GOT3 (cell line): Measurements from ENCODE around the gene IQCF5.
"Not testable (repeated sequence)": the region's sequence is repeated elsewhere in the genome, so short reads cannot be mapped to it uniquely, and the experiment has no call there.

Source experiments
- DNase-seq: peaks from one replicate; lab custom pipeline; 2025; ENCODE audit warnings: mixed read lengths; lab: John Stamatoyannopoulos, UW

Gene IQCF5

GRCh38 chr3:51875501-51875900 lies at the start of gene IQCF5:
IQCF5 (minus strand) TSS chr3:51875601; CDS start chr3:51875531, 70 bp downstream.
- no peak for DNase-seq

- DNase-seq = no peak
Measured at GRCh38 chr3:51921081-51921578, 45.7 kb upstream of the IQCF5 start.

GRCh38 chr3:51916418-51916817 lies 41.0 kb upstream of the IQCF5 start:
- DNase-seq = no peak

GRCh38 chr3:51908026-51908425 lies 32.6 kb upstream of the IQCF5 start:
- DNase-seq = no peak

GRCh38 chr3:51904034-51904823 lies 28.8 kb upstream of the IQCF5 start:
- DNase-seq = no peak

GRCh38 chr3:51902361-51902760 lies 27.0 kb upstream of the IQCF5 start:
- not testable (repeated sequence) for DNase-seq

GRCh38 chr3:51900043-51900442 lies 24.6 kb upstream of the IQCF5 start:
- DNase-seq = not testable (repeated sequence)

GRCh38 chr3:51897391-51897790 lies 22.0 kb upstream of the IQCF5 start:
- DNase-seq = no peak

- no peak for DNase-seq
Measured at GRCh38 chr3:51896607-51897305, 21.4 kb upstream of the IQCF5 start.

- no peak for DNase-seq
Measured at GRCh38 chr3:51894939-51895338, 19.5 kb upstream of the IQCF5 start.

GRCh38 chr3:51894391-51894790 lies 19.0 kb upstream of the IQCF5 start:
- no peak for DNase-seq

GRCh38 chr3:51891242-51892039 lies 16.0 kb upstream of the IQCF5 start:
- DNase-seq = no peak

GRCh38 chr3:51888463-51889105 lies 13.2 kb upstream of the IQCF5 start:
- no peak for DNase-seq

- no peak for DNase-seq
Measured at GRCh38 chr3:51887620-51888019, 12.2 kb upstream of the IQCF5 start.

- DNase-seq = no peak
Measured at GRCh38 chr3:51886447-51886846, 11.0 kb upstream of the IQCF5 start.

GRCh38 chr3:51879937-51880336 lies 4.5 kb upstream of the IQCF5 start:
- DNase-seq = no peak

- no peak for DNase-seq
Measured at GRCh38 chr3:51876186-51876585, 785 bp upstream of the IQCF5 start.

- no peak for DNase-seq
Measured at GRCh38 chr3:51874889-51875288, 512 bp downstream of the IQCF5 start.

GRCh38 chr3:51874411-51874810 lies 990 bp downstream of the IQCF5 start:
- no peak for DNase-seq

GRCh38 chr3:51873876-51874275 lies 1.5 kb downstream of the IQCF5 start:
- DNase-seq = no peak

GRCh38 chr3:51873253-51873766 lies 2.1 kb downstream of the IQCF5 start:
- DNase-seq = no peak

GRCh38 chr3:51869304-51869703 lies 6.1 kb downstream of the IQCF5 start:
- no peak for DNase-seq
